ENCODE results near the gene NPAS3.

The NPAS3 gene

DNA sequence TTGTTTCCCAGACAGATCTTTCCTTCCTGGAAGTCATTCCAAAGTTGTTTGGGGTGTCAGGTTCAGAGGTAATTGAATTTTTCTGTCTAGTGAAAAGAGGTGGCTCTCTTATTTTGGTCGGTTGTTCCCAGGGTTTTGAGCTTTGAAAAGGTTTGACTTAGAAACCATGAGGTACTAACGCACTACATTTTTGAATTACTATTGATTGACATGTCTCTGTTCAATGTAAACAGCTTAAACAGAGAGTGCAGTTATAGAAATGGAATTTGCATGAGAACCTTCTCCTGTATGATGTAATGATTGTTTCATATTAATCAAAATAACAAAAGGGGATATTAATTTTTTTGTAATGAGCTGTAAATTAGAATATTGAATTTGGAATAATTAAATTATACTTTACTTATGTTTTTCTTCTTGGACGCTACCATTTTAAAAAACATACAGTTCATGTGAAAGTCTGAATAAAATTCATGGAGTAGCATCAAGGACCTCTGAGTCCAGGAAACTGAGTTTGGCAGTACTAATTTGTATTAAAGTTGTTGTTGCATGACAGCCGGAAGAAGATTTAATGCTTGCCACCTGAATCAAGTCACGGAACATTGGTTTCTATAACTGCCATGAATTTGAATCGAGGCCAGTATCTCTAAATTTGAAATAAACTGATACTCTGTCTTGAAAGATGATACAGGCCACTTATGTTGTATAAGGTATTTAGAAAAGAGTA lies 41.7 kb downstream of the NPAS3 start:
- TF ChIP-seq ZNF837 (tag by site-specific recombination; IDR thresholded peaks at IDR 0.05) = no peak
- TF ChIP-seq ZNF239 (tag by site-specific recombination; IDR thresholded peaks at IDR 0.05) = no peak
- TF ChIP-seq RBAK (tag by site-specific recombination; IDR thresholded peaks at IDR 0.05) = no peak
- no peak for TF ChIP-seq ZNF555 (tag by site-specific recombination; conservative IDR thresholded peaks at IDR 0.05)
- TF ChIP-seq ZNF362 (tag by site-specific recombination; IDR thresholded peaks at IDR 0.05) = no peak
- no peak for TF ChIP-seq ZNF777 (tag by site-specific recombination; IDR thresholded peaks at IDR 0.05; ENCODE audit: borderline replicate concordance)
- no peak for TF ChIP-seq REST (tag by site-specific recombination; IDR thresholded peaks at IDR 0.05)
- TF ChIP-seq MZF1 (tag by site-specific recombination; IDR thresholded peaks at IDR 0.05; ENCODE audit: borderline replicate concordance) = no peak
- TF ChIP-seq, protein P1, sequence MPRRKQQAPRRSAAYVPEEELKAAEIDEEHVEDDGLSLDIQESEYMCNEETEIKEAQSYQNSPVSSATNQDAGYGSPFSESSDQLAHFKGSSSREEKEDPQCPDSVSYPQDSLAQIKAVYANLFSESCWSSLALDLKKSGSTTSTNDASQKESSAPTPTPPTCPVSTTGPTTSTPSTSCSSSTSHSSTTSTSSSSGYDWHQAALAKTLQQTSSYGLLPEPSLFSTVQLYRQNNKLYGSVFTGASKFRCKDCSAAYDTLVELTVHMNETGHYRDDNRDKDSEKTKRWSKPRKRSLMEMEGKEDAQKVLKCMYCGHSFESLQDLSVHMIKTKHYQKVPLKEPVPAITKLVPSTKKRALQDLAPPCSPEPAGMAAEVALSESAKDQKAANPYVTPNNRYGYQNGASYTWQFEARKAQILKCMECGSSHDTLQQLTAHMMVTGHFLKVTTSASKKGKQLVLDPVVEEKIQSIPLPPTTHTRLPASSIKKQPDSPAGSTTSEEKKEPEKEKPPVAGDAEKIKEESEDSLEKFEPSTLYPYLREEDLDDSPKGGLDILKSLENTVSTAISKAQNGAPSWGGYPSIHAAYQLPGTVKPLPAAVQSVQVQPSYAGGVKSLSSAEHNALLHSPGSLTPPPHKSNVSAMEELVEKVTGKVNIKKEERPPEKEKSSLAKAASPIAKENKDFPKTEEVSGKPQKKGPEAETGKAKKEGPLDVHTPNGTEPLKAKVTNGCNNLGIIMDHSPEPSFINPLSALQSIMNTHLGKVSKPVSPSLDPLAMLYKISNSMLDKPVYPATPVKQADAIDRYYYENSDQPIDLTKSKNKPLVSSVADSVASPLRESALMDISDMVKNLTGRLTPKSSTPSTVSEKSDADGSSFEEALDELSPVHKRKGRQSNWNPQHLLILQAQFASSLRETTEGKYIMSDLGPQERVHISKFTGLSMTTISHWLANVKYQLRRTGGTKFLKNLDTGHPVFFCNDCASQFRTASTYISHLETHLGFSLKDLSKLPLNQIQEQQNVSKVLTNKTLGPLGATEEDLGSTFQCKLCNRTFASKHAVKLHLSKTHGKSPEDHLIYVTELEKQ (tag by site-specific recombination; IDR thresholded peaks at IDR 0.05; ENCODE audit: borderline replicate concordance) = no peak
- no peak for TF ChIP-seq HOXC10 (CRISPR knock-in tag; IDR thresholded peaks at IDR 0.05)
- TF ChIP-seq ZNF280D (tag by site-specific recombination; IDR thresholded peaks at IDR 0.05) = no peak
- TF ChIP-seq ZNF10 (tag by site-specific recombination; IDR thresholded peaks at IDR 0.05) = no peak
- ChIA-PET POLR2A (no interaction called here), CTCF (interaction anchor here (0.7 kb wide), 1 partner anchor 236 kb away, joined by 3 read pairs; no protein-coding TSS in a partner anchor)
- Histone ChIP-seq H3K9me3 (ENCODE audit: control insufficient read depth, insufficient read depth, low read depth, low read length) (no peaks in the 10 kb centered on the region), H3K27ac (ENCODE audit: extremely low read depth, low read depth, low read length) (no peak overlapping the region), H3K36me3 (ENCODE audit: control insufficient read depth in 2 of 2, insufficient read depth in 1 of 2, low read length in 2 of 2) (no peaks in the 10 kb centered on the region), H3K4me1 (ENCODE audit: control insufficient read depth, insufficient read depth, low read length) (no peaks in the 10 kb centered on the region; the same call in 1 of the 2 replicates), H3K4me3 (ENCODE audit: low read depth, low read length) (no peak overlapping the region)
